ENCODE data around the gene AP5S1. TPM values are rescaled to one million over a fixed set of nuclear protein-coding genes. Genes with fewer than 3 reads are reported as not detected.

Gene AP5S1
- total RNA-seq, 1 donor from 2014 or later, result 6.1 TPM

GRCh38 chr20:3801299-3801698, 19.0 kb upstream of the AP5S1 start:
- DNase-seq (ENCODE audit: extremely low spot score in 2 of 2), result no peak
- Histone ChIP-seq H3K4me1 (peaks cover 56% of the 10 kb centered on the region), H3K36me3 (peaks cover 0 to 46% of the 10 kb centered on the region in 2 donors), H3K27ac (no peak overlapping the region), H3K4me3 (no peak overlapping the region), H3K9me3 (no peaks in the 10 kb centered on the region), H3K27me3 (no peaks in the 10 kb centered on the region)
- TF ChIP-seq POLR2A (IDR thresholded peaks at IDR 0.05), result no peak
- TF ChIP-seq CTCF (IDR thresholded peaks at IDR 0.05), result no peak
- TF ChIP-seq POLR2AphosphoS5 (IDR thresholded peaks at IDR 0.05; ENCODE audit: insufficient read depth in 1 of 2, low read depth in 1 of 2), result no peak
- intact Hi-C loops (cut with DNase I), result no loop called here

DNA sequence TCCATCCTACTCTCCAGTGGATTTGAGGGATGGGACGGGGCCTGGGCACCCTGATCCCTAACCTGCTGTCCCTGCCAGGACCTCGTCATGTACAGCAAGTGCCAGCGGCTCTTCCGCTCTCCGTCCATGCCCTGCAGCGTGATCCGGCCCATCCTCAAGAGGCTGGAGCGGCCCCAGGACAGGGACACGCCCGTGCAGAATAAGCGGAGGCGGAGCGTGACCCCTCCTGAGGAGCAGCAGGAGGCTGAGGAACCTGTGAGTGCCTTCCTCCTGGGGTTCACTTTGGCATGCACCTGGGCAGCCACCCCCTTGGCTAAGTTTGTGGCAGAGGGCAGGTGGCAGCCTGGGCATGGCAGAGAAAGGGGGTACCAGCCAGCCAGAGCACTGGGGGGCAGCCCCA, 18.5 kb upstream of the AP5S1 start:
- intact Hi-C loops (cut with DNase I), result no loop called here
- no peaks in the 10 kb centered on the region for H3K9me3 ChIP-seq
- H3K27me3 ChIP-seq, result no peaks in the 10 kb centered on the region
- H3K36me3 ChIP-seq, result peaks cover 0 to 46% of the 10 kb centered on the region in 2 donors
- no peak overlapping the region for H3K4me3 ChIP-seq
- TF ChIP-seq POLR2AphosphoS5 (IDR thresholded peaks at IDR 0.05; ENCODE audit: insufficient read depth in 1 of 2, low read depth in 1 of 2) (no peak), POLR2A (IDR thresholded peaks at IDR 0.05) (no peak), CTCF (IDR thresholded peaks at IDR 0.05) (no peak)
- peaks cover 56% of the 10 kb centered on the region for H3K4me1 ChIP-seq
- DNase-seq (ENCODE audit: extremely low spot score in 2 of 2), result no peak
- H3K27ac ChIP-seq, result no peak overlapping the region

GRCh38 chr20:3802524-3803239, 17.7 kb upstream of the AP5S1 start:
- Histone ChIP-seq H3K4me1 (peaks cover 56% of the 10 kb centered on the region), H3K27ac (no peak overlapping the region), H3K4me3 (no peak overlapping the region), H3K36me3 (peaks cover 0 to 46% of the 10 kb centered on the region in 2 donors), H3K27me3 (no peaks in the 10 kb centered on the region), H3K9me3 (no peaks in the 10 kb centered on the region)
- no peak for TF ChIP-seq CTCF (IDR thresholded peaks at IDR 0.05)
- TF ChIP-seq POLR2AphosphoS5 (IDR thresholded peaks at IDR 0.05; ENCODE audit: insufficient read depth in 1 of 2, low read depth in 1 of 2), result no peak
- TF ChIP-seq POLR2A (IDR thresholded peaks at IDR 0.05), result no peak
- DNase-seq (ENCODE audit: extremely low spot score in 2 of 2), result no peak
- intact Hi-C loops (cut with DNase I), result no loop called here

GRCh38 chr20:3803289-3803688, 17.1 kb upstream of the AP5S1 start:
- TF ChIP-seq POLR2AphosphoS5 (IDR thresholded peaks at IDR 0.05; ENCODE audit: insufficient read depth in 1 of 2, low read depth in 1 of 2) (no peak), CTCF (IDR thresholded peaks at IDR 0.05) (no peak), POLR2A (IDR thresholded peaks at IDR 0.05) (no peak)
- intact Hi-C loops (cut with DNase I), result no loop called here
- no peaks in the 10 kb centered on the region for H3K9me3 ChIP-seq
- peaks cover 56% of the 10 kb centered on the region for H3K4me1 ChIP-seq
- H3K36me3 ChIP-seq, result peaks cover 0 to 46% of the 10 kb centered on the region in 2 donors
- no peak overlapping the region for H3K4me3 ChIP-seq
- H3K27ac ChIP-seq, result peak overlapping the region; percentile 95
- H3K27me3 ChIP-seq, result no peaks in the 10 kb centered on the region
- DNase-seq (ENCODE audit: extremely low spot score in 2 of 2), result peak in 1 of 2 donors; percentile 85

DNA sequence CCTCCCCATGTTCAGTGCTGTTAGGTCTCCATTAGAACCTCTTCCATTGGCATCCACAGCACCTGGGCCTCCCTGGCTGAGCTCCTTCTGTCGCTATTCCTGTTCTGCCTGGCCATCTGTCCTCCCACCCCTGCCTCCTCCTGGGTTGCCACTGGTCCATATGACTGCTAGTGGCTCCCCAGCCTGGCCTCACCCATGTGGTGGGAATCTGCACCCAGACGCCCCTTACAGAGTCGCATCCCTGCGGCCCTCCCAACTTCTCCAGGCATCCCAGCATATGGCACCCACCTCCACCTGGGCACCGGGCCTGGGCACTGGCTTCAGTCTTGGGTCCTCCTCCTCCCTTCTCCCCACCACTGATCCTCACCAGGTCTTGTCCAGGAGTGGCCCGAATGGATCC, 16.5 kb upstream of the AP5S1 start:
- Histone ChIP-seq H3K27ac (peak overlapping the region; percentile 95), H3K36me3 (peaks cover 0 to 46% of the 10 kb centered on the region in 2 donors), H3K27me3 (no peaks in the 10 kb centered on the region), H3K4me1 (peaks cover 56% of the 10 kb centered on the region), H3K9me3 (no peaks in the 10 kb centered on the region), H3K4me3 (no peak overlapping the region)
- intact Hi-C loops (cut with DNase I), result no loop called here
- peak in 1 of 2 donors; percentile 72 for DNase-seq (ENCODE audit: extremely low spot score in 2 of 2)
- TF ChIP-seq POLR2AphosphoS5 (IDR thresholded peaks at IDR 0.05; ENCODE audit: insufficient read depth in 1 of 2, low read depth in 1 of 2) (no peak), CTCF (IDR thresholded peaks at IDR 0.05) (no peak), POLR2A (IDR thresholded peaks at IDR 0.05) (no peak)

Measured in vagina (tissue), 2 donors.